Right kidney (tissue), 1 donor: ENCODE measurements around the gene MYCL.

ENCODE experiments used
- DNase-seq: peaks from one replicate; pipeline ENCODE4 v3.0.0-alpha.2; 2016

MYCL gene

DNA sequence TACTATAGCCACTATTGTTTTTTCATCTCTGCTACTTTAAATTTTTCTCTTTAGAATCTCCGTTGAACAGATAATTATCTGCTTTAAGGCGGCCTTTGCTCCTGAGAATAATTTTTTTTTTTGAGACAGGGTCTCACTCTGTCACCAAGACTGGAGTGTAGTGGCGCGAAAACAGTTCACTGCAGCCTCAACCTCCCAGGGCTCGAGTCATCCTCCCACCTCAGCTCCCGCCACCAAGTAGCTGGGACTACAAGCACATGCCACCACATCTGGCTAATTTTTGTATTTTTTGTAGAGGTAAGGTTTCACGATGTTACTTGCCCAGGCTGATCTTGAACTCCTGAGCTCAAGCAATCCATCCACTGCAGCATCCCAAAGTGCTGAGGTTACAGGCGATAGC lies 47.0 kb downstream of the MYCL start:
- DNase-seq = no peak

DNA sequence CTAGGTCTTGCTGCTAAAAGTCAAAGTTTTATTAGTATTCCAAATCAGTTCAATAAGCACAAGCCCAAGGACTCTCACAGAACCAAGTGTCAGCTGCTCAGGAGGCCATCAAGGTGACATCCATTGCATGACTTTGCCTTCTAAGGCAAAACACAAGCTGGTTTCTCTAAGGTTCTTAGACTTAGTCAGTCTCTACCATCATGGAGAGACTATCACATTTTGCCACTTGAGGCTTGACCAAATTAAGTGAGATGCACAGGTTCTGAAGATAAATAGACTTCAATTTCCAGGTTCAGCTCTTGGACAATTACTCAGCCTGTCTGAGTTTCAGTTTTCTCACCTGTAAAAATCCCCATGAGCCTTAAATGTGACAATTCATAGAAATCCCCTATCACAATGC lies 47.4 kb downstream of the MYCL start:
- no peak for DNase-seq

DNA sequence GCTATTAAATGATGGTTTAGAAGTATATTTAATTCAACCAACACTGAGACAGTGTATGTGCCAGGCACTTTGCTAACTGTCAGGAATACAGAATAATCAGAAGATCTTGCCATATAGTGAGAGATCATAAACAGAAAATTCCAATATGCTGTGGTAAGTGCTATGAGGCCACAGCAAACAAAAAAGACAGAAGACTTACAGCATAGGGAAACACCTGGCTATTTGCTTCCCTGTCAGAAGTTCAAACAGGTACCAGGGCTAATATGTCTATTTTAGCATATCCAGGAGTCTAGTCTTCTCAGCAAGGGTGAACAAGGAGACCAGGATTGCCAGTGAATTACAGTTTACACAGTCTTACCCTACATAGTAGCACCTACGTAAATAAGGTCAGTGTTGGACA lies 48.8 kb downstream of the MYCL start:
- no peak for DNase-seq

GRCh38 chr1:39852214-39852791 lies 49.4 kb downstream of the MYCL start:
- DNase-seq = peak; percentile 26

DNA sequence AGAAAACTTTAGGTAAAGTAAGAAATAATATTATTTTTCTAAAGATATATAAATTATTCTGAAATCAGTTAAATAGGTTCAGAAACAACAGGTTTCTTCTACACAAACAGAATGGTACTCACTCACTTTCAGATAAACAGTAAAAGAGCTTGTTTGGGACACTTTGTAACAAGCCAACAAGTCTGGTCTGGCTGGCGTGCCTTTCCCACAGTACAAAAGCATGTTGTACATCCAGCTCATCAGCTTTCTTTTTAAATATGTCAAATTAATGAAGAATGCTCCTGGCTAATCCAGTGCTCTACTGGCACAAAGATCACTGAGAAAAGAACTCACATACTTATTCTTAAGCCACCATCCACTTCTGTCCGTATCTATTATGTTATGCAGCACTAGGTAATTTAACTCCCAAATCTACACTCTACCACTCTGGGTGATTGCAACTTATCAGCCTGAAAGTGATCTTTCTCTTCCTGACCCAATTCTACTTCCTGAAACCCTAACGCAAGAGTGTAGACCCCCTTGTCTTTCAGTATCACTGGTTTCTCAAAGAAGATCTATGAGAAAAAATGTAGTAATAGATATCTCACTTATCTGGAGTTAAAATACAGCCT lies 51.0 kb downstream of the MYCL start:
- no peak for DNase-seq

GRCh38 chr1:39849203-39849602 lies 52.5 kb downstream of the MYCL start:
- DNase-seq = no peak

GRCh38 chr1:39847940-39848339 lies 53.8 kb downstream of the MYCL start:
- DNase-seq = no peak

DNA sequence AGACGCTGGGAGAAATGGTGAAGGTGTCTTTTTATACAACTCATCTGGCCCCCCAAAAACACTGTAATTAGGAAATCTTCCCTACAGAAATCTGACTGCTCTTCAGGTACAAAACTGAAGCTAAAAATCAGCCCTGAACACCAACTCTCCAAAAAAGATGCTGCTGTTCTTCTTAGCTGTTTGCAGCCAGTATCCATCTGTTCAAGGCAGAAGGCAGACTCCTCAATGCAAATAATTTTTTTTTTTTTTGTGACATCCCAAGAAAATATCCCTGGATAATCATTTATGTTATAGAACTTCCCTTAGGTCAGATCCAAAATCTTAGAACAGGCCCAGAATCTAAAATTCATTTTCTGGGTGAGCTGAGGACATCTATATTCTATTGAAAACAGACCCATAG lies 54.9 kb downstream of the MYCL start:
- DNase-seq = no peak

DNA sequence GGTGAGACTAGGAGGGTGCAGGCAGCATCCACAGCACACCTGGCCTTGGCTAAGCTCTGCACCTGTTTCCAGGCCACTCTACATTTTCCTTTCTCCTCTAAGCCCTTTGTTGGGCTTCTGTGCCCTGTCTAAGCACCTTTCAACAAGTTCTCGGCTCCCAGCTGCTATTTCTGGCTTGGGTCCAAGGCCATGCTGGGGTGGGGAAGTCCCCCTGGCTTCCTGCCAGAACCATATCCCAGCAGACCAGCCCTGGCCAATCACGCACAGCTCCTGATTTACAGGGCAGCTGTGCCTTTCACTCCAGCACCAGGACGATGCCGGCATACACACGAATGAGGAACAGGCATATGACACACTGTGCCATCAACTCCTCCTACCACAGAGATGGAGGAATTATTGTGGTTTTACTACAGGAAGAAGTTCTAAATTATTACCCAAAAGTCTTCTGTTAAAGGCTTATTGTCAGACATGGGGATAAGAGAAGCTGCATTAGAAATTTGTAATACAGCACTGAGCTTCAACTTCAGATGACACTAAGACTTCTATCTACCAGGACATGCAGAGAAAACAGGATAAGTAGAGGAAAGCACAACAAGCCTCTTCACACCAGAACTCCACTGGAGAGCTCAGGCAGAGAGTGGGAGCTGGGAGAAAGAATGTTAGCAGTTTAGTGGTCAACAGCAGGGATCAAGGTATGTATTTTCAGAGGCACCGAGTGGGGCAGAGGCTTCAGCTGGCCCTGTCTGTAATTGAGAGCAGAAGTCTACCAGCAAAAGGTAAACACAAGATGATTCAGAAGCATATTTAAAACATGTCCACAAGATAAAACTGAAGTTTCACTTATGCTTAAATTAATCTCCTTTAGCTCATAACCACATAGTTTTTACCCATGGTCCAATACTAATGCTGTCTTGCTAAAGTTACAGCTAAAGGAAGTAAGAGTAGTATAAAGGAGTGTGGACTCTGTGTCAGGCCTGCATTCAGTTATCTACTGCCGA lies 55.8 kb downstream of the MYCL start:
- DNase-seq = peak; percentile 49
